GM12878 (cell line): ENCODE measurements around the gene IFT122.

ENCODE experiments used
- IKZF1 ChIP-seq: fragments of 450-650 bp; conservative IDR thresholded peaks from 2 replicates; pipeline ENCODE4 v1.6.1; 2017; ENCODE audit warnings: antibody characterized with exemption, mild to moderate bottlenecking
- RAD21 ChIP-seq: IDR thresholded peaks from 2 replicates; pipeline ENCODE4 v1.6.1; 2011; ENCODE audit warnings: mild to moderate bottlenecking, low read depth, low read length, moderate library complexity; ENCODE audit not compliant: insufficient read depth
- TF ChIP-seq, protein P1 (sequence below): fragments of 450-650 bp; IDR thresholded peaks from 2 replicates; pipeline ENCODE4 v1.6.1; 2017; ENCODE audit warnings: mild to moderate bottlenecking, moderate library complexity

DNA sequence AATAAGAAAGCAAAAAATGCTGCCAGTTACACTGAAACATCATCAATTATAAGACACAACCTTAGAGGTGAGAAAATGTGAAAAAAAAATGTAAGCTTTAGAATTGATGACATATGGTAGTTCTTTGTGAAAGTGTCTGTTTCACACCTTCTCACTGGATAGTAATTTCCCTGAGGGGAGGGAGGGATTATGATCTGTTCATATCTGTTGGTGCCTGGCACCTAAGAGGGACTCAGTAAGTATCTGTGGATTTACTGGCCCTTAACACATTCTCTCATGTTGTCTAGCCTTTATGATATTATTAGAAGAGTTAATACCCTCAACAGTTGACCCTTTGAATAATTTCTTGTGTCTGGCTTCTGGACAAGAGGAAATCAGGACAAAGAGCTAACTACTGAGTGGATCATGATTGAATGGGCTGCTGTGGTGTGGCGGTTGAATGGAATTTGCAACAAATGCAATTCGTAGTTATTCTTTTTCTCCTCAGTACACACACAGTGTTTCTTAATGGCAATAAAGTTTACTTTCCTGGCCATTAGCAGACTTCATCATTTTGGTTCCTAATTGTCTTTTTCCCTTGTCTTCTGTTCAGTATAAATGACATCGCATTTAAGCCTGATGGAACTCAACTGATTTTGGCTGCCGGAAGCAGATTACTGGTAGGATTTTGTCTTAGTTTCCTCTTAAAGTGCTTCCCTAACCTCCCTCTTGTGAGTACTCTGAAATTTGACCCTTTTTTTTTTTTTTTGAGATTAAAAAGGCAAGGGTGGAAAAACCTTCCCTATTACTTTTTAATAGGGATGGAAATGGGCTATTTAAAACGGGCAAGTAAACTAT lies 9.5 kb downstream of the IFT122 start:
- no peak for TF ChIP-seq RAD21
- TF ChIP-seq, protein P1, sequence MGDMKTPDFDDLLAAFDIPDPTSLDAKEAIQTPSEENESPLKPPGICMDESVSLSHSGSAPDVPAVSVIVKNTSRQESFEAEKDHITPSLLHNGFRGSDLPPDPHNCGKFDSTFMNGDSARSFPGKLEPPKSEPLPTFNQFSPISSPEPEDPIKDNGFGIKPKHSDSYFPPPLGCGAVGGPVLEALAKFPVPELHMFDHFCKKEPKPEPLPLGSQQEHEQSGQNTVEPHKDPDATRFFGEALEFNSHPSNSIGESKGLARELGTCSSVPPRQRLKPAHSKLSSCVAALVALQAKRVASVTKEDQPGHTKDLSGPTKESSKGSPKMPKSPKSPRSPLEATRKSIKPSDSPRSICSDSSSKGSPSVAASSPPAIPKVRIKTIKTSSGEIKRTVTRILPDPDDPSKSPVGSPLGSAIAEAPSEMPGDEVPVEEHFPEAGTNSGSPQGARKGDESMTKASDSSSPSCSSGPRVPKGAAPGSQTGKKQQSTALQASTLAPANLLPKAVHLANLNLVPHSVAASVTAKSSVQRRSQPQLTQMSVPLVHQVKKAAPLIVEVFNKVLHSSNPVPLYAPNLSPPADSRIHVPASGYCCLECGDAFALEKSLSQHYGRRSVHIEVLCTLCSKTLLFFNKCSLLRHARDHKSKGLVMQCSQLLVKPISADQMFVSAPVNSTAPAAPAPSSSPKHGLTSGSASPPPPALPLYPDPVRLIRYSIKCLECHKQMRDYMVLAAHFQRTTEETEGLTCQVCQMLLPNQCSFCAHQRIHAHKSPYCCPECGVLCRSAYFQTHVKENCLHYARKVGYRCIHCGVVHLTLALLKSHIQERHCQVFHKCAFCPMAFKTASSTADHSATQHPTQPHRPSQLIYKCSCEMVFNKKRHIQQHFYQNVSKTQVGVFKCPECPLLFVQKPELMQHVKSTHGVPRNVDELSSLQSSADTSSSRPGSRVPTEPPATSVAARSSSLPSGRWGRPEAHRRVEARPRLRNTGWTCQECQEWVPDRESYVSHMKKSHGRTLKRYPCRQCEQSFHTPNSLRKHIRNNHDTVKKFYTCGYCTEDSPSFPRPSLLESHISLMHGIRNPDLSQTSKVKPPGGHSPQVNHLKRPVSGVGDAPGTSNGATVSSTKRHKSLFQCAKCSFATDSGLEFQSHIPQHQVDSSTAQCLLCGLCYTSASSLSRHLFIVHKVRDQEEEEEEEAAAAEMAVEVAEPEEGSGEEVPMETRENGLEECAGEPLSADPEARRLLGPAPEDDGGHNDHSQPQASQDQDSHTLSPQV: no peak
- TF ChIP-seq IKZF1: no peak
